NT2/D1 (cell line): ENCODE results near the gene MYBPC1.
A peak's percentile ranks its signal among the peaks of the same experiment; 100 is the strongest.

Source experiments
- DNase-seq: peaks from one replicate; pipeline ENCODE4 v3.0.0-alpha.2; 2011; ENCODE audit warnings: low read depth, low spot score
- H3K27me3 ChIP-seq: 2 replicates; pipeline ENCODE4 v1.6.0; 2011; ENCODE audit warnings: mild to moderate bottlenecking; ENCODE audit not compliant: insufficient read length, insufficient read depth
- H3K36me3 ChIP-seq: 2 replicates; pipeline ENCODE4 v1.6.1; 2011; ENCODE audit warnings: mild to moderate bottlenecking, low read length, mixed read lengths; ENCODE audit not compliant: insufficient read depth, insufficient read length
- H3K4me1 ChIP-seq: 2 replicates; pipeline ENCODE4 v1.5.1; 2011; ENCODE audit not compliant: insufficient read depth, insufficient read length
- H3K4me3 ChIP-seq: 2 replicates; pipeline ENCODE4 v1.5.1; 2011; ENCODE audit warnings: low read depth; ENCODE audit not compliant: insufficient read length
- H3K9ac ChIP-seq: 2 replicates; pipeline ENCODE4 v1.6.0; 2011; ENCODE audit warnings: low read depth; ENCODE audit not compliant: insufficient read length
- H3K9me3 ChIP-seq: 2 replicates; pipeline ENCODE4 v1.5.1; 2011; ENCODE audit warnings: mild to moderate bottlenecking, low read length; ENCODE audit not compliant: insufficient read depth
- SUZ12 ChIP-seq: IDR thresholded peaks from 2 replicates; pipeline ENCODE4 v1.6.1; 2011; ENCODE audit not compliant: insufficient read length, insufficient read depth; ENCODE audit errors: extremely low read depth
- YY1 ChIP-seq: IDR thresholded peaks from 2 replicates; pipeline ENCODE4 v1.6.1; 2011; ENCODE audit not compliant: insufficient read length, insufficient read depth
- ZNF274 ChIP-seq: IDR thresholded peaks from 2 replicates; pipeline ENCODE4 v1.6.1; 2011; ENCODE audit warnings: mild to moderate bottlenecking, low read depth, low read length

Gene MYBPC1

GRCh38 chr12:101634724-101635123 is 40.0 kb downstream of the MYBPC1 start:
- H3K4me1 ChIP-seq = no peaks in the 10 kb centered on the region
- H3K36me3 ChIP-seq = no peaks in the 10 kb centered on the region
- no peaks in the 10 kb centered on the region for H3K9me3 ChIP-seq
- TF ChIP-seq ZNF274 (no peak), SUZ12 (no peak), YY1 (no peak)
- DNase-seq = no peak
- no peak overlapping the region for H3K9ac ChIP-seq
- H3K4me3 ChIP-seq = no peak overlapping the region
- no peaks in the 10 kb centered on the region for H3K27me3 ChIP-seq

GRCh38 chr12:101637936-101638335 is 43.2 kb downstream of the MYBPC1 start:
- no peak for DNase-seq
- H3K4me1 ChIP-seq = no peaks in the 10 kb centered on the region
- H3K36me3 ChIP-seq = no peaks in the 10 kb centered on the region
- H3K4me3 ChIP-seq = no peak overlapping the region
- no peaks in the 10 kb centered on the region for H3K9me3 ChIP-seq
- no peak for TF ChIP-seq SUZ12
- no peak for TF ChIP-seq YY1
- TF ChIP-seq ZNF274 = no peak
- peaks cover 20% of the 10 kb centered on the region for H3K27me3 ChIP-seq
- no peak overlapping the region for H3K9ac ChIP-seq

GRCh38 chr12:101642115-101643067 is 47.6 kb downstream of the MYBPC1 start:
- Histone ChIP-seq H3K36me3 (no peaks in the 10 kb centered on the region), H3K9ac (peak overlapping the region; percentile 6), H3K9me3 (no peaks in the 10 kb centered on the region), H3K27me3 (peaks cover 29% of the 10 kb centered on the region), H3K4me1 (no peaks in the 10 kb centered on the region), H3K4me3 (peak overlapping the region; percentile 17)
- TF ChIP-seq SUZ12 (no peak), ZNF274 (no peak)
- peak; percentile 39 for DNase-seq

- H3K27me3 ChIP-seq = peaks cover 11% of the 10 kb centered on the region
- no peaks in the 10 kb centered on the region for H3K4me1 ChIP-seq
- H3K9me3 ChIP-seq = no peaks in the 10 kb centered on the region
- no peak overlapping the region for H3K9ac ChIP-seq
- H3K36me3 ChIP-seq = no peaks in the 10 kb centered on the region
- no peak for DNase-seq
- no peak for TF ChIP-seq ZNF274
- H3K4me3 ChIP-seq = no peak overlapping the region
These were observed 52.9 kb downstream of the MYBPC1 start for GRCh38 chr12:101647711-101648110.

- H3K4me1 ChIP-seq = no peaks in the 10 kb centered on the region
- peaks cover 6% of the 10 kb centered on the region for H3K27me3 ChIP-seq
- H3K4me3 ChIP-seq = no peak overlapping the region
- H3K36me3 ChIP-seq = no peaks in the 10 kb centered on the region
- TF ChIP-seq ZNF274 (no peak), SUZ12 (no peak), YY1 (no peak)
- no peaks in the 10 kb centered on the region for H3K9me3 ChIP-seq
- DNase-seq = no peak
- H3K9ac ChIP-seq = no peak overlapping the region
These were observed 53.4 kb downstream of the MYBPC1 start for GRCh38 chr12:101648195-101648594.

GRCh38 chr12:101650346-101651117 is 55.8 kb downstream of the MYBPC1 start:
- Histone ChIP-seq H3K36me3 (no peaks in the 10 kb centered on the region), H3K9me3 (no peaks in the 10 kb centered on the region), H3K4me3 (no peak overlapping the region), H3K4me1 (no peaks in the 10 kb centered on the region), H3K27me3 (no peaks in the 10 kb centered on the region), H3K9ac (no peak overlapping the region)
- no peak for DNase-seq
- no peak for TF ChIP-seq YY1
- no peak for TF ChIP-seq ZNF274
- no peak for TF ChIP-seq SUZ12

GRCh38 chr12:101653030-101653429 is 58.3 kb downstream of the MYBPC1 start:
- H3K9me3 ChIP-seq = no peaks in the 10 kb centered on the region
- TF ChIP-seq ZNF274 = no peak
- no peak for TF ChIP-seq SUZ12
- TF ChIP-seq YY1 = no peak
- no peaks in the 10 kb centered on the region for H3K4me1 ChIP-seq
- no peak overlapping the region for H3K4me3 ChIP-seq
- no peak overlapping the region for H3K9ac ChIP-seq
- no peaks in the 10 kb centered on the region for H3K27me3 ChIP-seq
- no peaks in the 10 kb centered on the region for H3K36me3 ChIP-seq
- no peak for DNase-seq
